Measurements from ENCODE around the gene CDRT15. TPM values are rescaled to one million over a fixed set of nuclear protein-coding genes. Genes with fewer than 3 reads are reported as not detected.

The CDRT15 gene
- total RNA-seq, 1 experiment from 2014 or later = not detected

DNA sequence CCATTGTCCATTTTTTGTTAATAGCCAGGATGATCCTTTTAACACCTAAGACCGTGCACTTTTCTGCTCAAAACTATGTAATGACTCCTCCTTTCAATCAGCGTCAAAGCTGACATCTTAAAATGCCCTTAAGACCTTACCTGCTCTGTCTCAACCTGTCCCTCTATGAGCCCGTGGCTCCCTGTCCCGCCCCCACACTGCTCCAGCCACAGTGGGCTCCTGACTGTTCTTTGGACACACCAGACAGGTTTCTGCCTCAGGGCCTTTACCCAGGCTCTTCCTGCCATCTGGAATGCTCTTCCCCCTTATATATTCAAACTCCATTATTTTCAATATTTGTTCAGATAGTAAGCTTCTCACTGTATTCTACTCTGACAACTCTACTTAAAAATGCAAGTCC, 14.1 kb downstream of the CDRT15 start:
- ChIA-PET CTCF (no interaction called here), POLR2A (ENCODE audit: unreplicated experiment) (no interaction called here)
- H4K20me1 ChIP-seq (ENCODE audit: low read length) = no peaks in the 10 kb centered on the region
- no TSS peak for BruUV-seq (replicated peaks)
- H3K4me1 ChIP-seq (ENCODE audit: insufficient read depth, low read length) = no peaks in the 10 kb centered on the region
- TF ChIP-seq, protein P1, sequence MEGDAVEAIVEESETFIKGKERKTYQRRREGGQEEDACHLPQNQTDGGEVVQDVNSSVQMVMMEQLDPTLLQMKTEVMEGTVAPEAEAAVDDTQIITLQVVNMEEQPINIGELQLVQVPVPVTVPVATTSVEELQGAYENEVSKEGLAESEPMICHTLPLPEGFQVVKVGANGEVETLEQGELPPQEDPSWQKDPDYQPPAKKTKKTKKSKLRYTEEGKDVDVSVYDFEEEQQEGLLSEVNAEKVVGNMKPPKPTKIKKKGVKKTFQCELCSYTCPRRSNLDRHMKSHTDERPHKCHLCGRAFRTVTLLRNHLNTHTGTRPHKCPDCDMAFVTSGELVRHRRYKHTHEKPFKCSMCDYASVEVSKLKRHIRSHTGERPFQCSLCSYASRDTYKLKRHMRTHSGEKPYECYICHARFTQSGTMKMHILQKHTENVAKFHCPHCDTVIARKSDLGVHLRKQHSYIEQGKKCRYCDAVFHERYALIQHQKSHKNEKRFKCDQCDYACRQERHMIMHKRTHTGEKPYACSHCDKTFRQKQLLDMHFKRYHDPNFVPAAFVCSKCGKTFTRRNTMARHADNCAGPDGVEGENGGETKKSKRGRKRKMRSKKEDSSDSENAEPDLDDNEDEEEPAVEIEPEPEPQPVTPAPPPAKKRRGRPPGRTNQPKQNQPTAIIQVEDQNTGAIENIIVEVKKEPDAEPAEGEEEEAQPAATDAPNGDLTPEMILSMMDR (conservative IDR thresholded peaks at IDR 0.05; ENCODE audit: low read depth, low read length) = no peak
- no peaks in the 10 kb centered on the region for H3K27me3 ChIP-seq (ENCODE audit: low read length)
- no peaks in the 10 kb centered on the region for H3K79me2 ChIP-seq (ENCODE audit: low read length)
- intact Hi-C loops (cut with micrococcal nuclease) = no loop called here
- ATAC-seq (no peak), DNase-seq (no peak)
- H3K36me3 ChIP-seq (ENCODE audit: low read depth, low read length) = no peaks in the 10 kb centered on the region
- H3K4me2 ChIP-seq (ENCODE audit: low read length) = no peak overlapping the region
- no peak overlapping the region for H2AFZ ChIP-seq (ENCODE audit: low read length)
- H3K9ac ChIP-seq (ENCODE audit: low read length) = no peak overlapping the region
- no peaks in the 10 kb centered on the region for H3F3A ChIP-seq (ENCODE audit: low read length, unreplicated experiment)
- no peaks in the 10 kb centered on the region for H3K9me3 ChIP-seq (ENCODE audit: low read length)
- H3K27ac ChIP-seq (ENCODE audit: low read length) = no peak overlapping the region
- H3K9me2 ChIP-seq (replicated peaks; ENCODE audit: low read length) = no peaks in the 10 kb centered on the region
- no peak overlapping the region for H3K4me3 ChIP-seq (ENCODE audit: low read length)

DNA sequence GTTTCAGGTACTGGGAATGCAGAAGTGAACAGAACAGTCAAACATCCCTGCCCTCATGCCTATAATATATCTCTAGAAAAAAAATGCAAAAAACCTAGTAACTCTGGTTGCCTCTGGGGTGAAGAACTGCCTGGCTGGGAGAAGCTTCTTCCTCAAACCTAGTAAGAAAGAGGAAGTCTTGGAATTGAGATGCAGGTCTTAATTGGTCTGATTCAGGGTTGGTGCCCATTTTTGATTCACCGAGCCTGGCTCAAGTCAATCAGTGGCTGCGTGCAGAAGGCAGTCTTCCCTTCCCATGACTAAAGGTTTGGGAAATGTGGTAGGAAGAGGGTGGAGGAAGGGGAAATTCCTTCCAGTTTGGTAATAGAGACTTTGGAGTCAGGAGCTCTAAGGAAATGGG, 22.4 kb downstream of the CDRT15 start:
- Histone ChIP-seq H3K4me3 (ENCODE audit: low read length) (no peak overlapping the region), H3K4me2 (ENCODE audit: low read length) (no peak overlapping the region), H3K79me2 (ENCODE audit: low read length) (no peaks in the 10 kb centered on the region), H2AFZ (ENCODE audit: low read length) (no peak overlapping the region), H3K9me2 (replicated peaks; ENCODE audit: low read length) (no peaks in the 10 kb centered on the region), H3K9ac (ENCODE audit: low read length) (no peak overlapping the region), H3K4me1 (ENCODE audit: insufficient read depth, low read length) (no peaks in the 10 kb centered on the region), H3K36me3 (ENCODE audit: low read depth, low read length) (peaks cover 20% of the 10 kb centered on the region; the same call in 1 of the 2 replicates), H3F3A (ENCODE audit: low read length, unreplicated experiment) (no peaks in the 10 kb centered on the region), H3K27ac (ENCODE audit: low read length) (no peak overlapping the region), H3K9me3 (ENCODE audit: low read length) (no peaks in the 10 kb centered on the region), H3K27me3 (ENCODE audit: low read length) (no peaks in the 10 kb centered on the region), H4K20me1 (ENCODE audit: low read length) (no peaks in the 10 kb centered on the region)
- intact Hi-C loops (cut with micrococcal nuclease) = no loop called here
- TF ChIP-seq EZH2phosphoT487 (IDR thresholded peaks at IDR 0.05; ENCODE audit: borderline replicate concordance, low read length) (no peak), EZH2 (IDR thresholded peaks at IDR 0.05; ENCODE audit: low read length, unreplicated experiment) (no peak)
- TF ChIP-seq, protein P1 (conservative IDR thresholded peaks at IDR 0.05; ENCODE audit: low read depth, low read length) = no peak
- ChIA-PET CTCF (no interaction called here), POLR2A (ENCODE audit: unreplicated experiment) (no interaction called here)
- peak; percentile 59 for DNase-seq
- no TSS peak for BruUV-seq (replicated peaks)
- no peak for ATAC-seq

DNA sequence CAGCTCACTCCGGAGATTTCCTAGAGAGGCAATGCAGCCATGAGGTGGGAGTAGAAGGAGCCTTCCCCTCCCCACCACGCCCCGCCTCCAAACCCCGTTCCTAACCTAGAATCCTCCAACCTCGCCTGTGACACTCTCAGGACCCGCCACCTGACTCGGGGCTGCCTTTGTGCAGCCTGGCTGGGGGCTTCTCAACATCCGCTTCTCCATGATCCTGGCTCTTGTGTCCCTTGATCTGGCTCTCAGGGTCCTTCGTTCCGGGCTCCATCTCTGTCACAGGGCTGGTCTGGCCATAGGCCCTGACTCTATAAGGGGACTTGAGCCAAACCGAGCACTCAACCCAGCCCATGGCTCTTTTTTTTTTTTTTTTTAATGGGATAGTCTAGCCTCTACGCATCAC, 24.3 kb downstream of the CDRT15 start:
- no peak for ATAC-seq

More for the DNA sequence above, 24.3 kb downstream of the CDRT15 start:
- DNase-seq = no peak
- H3K9me2 ChIP-seq (replicated peaks; ENCODE audit: low read length) = no peaks in the 10 kb centered on the region
- H3K4me2 ChIP-seq (ENCODE audit: low read length) = no peak overlapping the region
- H2AFZ ChIP-seq (ENCODE audit: low read length) = no peak overlapping the region
- H3K36me3 ChIP-seq (ENCODE audit: low read depth, low read length) = peaks cover 36% of the 10 kb centered on the region
- no TSS peak for BruUV-seq (replicated peaks)
- no peak overlapping the region for H3K27ac ChIP-seq (ENCODE audit: low read length)
- no peak overlapping the region for H3K4me3 ChIP-seq (ENCODE audit: low read length)
- TF ChIP-seq EZH2phosphoT487 (IDR thresholded peaks at IDR 0.05; ENCODE audit: borderline replicate concordance, low read length) (no peak), EZH2 (IDR thresholded peaks at IDR 0.05; ENCODE audit: low read length, unreplicated experiment) (no peak)
- TF ChIP-seq, protein P1 (conservative IDR thresholded peaks at IDR 0.05; ENCODE audit: low read depth, low read length) = no peak
- no peaks in the 10 kb centered on the region for H3K27me3 ChIP-seq (ENCODE audit: low read length)
- H3F3A ChIP-seq (ENCODE audit: low read length, unreplicated experiment) = no peaks in the 10 kb centered on the region
- no peaks in the 10 kb centered on the region for H3K79me2 ChIP-seq (ENCODE audit: low read length)
- CTCF ChIA-PET = no interaction called here
- intact Hi-C loops (cut with micrococcal nuclease) = no loop called here
- H3K9me3 ChIP-seq (ENCODE audit: low read length) = no peaks in the 10 kb centered on the region
- H4K20me1 ChIP-seq (ENCODE audit: low read length) = no peaks in the 10 kb centered on the region
- POLR2A ChIA-PET (ENCODE audit: unreplicated experiment) = no interaction called here
- H3K9ac ChIP-seq (ENCODE audit: low read length) = no peak overlapping the region
- H3K4me1 ChIP-seq (ENCODE audit: insufficient read depth, low read length) = no peaks in the 10 kb centered on the region
